GM18909 (cell line): ENCODE results near the gene ADARB2.
"Not testable (repeated sequence)": the region's sequence is repeated elsewhere in the genome, so short reads cannot be mapped to it uniquely, and the experiment has no call there.

Source experiments
- ATAC-seq: cut with Tn5 transposase; IDR thresholded peaks from one replicate; pipeline ENCODE4 v1.9.1; 2021; ENCODE audit warnings: mild to moderate bottlenecking; ENCODE audit not compliant: unreplicated experiment, poor library complexity

Gene ADARB2

GRCh38 chr10:1230592-1231275, 506.6 kb downstream of the ADARB2 start:
- no peak for ATAC-seq

GRCh38 chr10:1230138-1230537, 507.2 kb downstream of the ADARB2 start:
- ATAC-seq = no peak

GRCh38 chr10:1229574-1229973, 507.8 kb downstream of the ADARB2 start:
- no peak for ATAC-seq

GRCh38 chr10:1229116-1229515, 508.2 kb downstream of the ADARB2 start:
- no peak for ATAC-seq

GRCh38 chr10:1228467-1228975, 508.8 kb downstream of the ADARB2 start:
- no peak for ATAC-seq

GRCh38 chr10:1227510-1228402, 509.6 kb downstream of the ADARB2 start:
- no peak for ATAC-seq

- ATAC-seq = not testable (repeated sequence)
These were observed 510.4 kb downstream of the ADARB2 start for GRCh38 chr10:1226907-1227306.

- not testable (repeated sequence) for ATAC-seq
These were observed 517.5 kb downstream of the ADARB2 start for GRCh38 chr10:1219874-1220273.

GRCh38 chr10:1217661-1218060, 519.7 kb downstream of the ADARB2 start:
- no peak for ATAC-seq

GRCh38 chr10:1217237-1217587, 520.1 kb downstream of the ADARB2 start:
- ATAC-seq = no peak

GRCh38 chr10:1216574-1217236, 520.6 kb downstream of the ADARB2 start:
- no peak for ATAC-seq

GRCh38 chr10:1215862-1216573, 521.3 kb downstream of the ADARB2 start:
- ATAC-seq = no peak

- ATAC-seq = no peak
These were observed 522.3 kb downstream of the ADARB2 start for GRCh38 chr10:1214882-1215540.

GRCh38 chr10:1214071-1214675, 523.2 kb downstream of the ADARB2 start:
- ATAC-seq = no peak

GRCh38 chr10:1213252-1214070, 523.9 kb downstream of the ADARB2 start:
- ATAC-seq = no peak

- ATAC-seq = no peak
These were observed 524.7 kb downstream of the ADARB2 start for GRCh38 chr10:1212571-1213141.

GRCh38 chr10:1211844-1212570, 525.3 kb downstream of the ADARB2 start:
- no peak for ATAC-seq

- ATAC-seq = no peak
These were observed 526.7 kb downstream of the ADARB2 start for GRCh38 chr10:1210667-1211066.
